Testis (tissue), 2 donors: ENCODE data around the gene PCDHA3.

ENCODE experiments used
- POLR2A ChIP-seq: fragments of 450-650 bp; IDR thresholded peaks from one replicate; pipeline ENCODE4 v1.6.1; 2017; ENCODE audit warnings: antibody characterized with exemption, mild to moderate bottlenecking, moderate library complexity
- TF ChIP-seq, protein P1 (sequence below), 3 experiments: fragments of 450-650 bp in 2 of 3; fragments of 200-600 bp in 1 of 3; sonication (generic) in 1 of 3; IDR thresholded peaks; one replicate each; pipeline ENCODE4 v1.5.1; 2016 to 2019; ENCODE audit warnings: antibody characterized with exemption in 3 of 3, mild to moderate bottlenecking in 2 of 3, moderate library complexity in 1 of 3

DNA sequence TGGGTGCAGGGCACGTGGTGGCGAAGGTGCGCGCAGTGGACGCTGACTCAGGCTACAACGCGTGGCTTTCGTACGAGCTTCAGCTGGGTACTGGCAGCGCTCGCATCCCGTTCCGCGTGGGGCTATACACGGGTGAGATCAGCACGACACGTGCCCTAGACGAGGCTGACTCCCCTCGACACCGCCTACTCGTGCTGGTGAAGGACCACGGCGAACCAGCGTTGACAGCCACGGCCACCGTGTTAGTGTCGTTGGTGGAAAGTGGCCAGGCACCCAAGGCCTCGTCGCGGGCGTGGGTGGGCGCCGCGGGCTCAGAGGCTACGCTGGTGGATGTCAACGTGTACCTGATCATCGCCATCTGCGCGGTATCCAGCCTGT lies 4.2 kb upstream of the PCDHA3 start:
- no peak for TF ChIP-seq POLR2A
- TF ChIP-seq, protein P1, sequence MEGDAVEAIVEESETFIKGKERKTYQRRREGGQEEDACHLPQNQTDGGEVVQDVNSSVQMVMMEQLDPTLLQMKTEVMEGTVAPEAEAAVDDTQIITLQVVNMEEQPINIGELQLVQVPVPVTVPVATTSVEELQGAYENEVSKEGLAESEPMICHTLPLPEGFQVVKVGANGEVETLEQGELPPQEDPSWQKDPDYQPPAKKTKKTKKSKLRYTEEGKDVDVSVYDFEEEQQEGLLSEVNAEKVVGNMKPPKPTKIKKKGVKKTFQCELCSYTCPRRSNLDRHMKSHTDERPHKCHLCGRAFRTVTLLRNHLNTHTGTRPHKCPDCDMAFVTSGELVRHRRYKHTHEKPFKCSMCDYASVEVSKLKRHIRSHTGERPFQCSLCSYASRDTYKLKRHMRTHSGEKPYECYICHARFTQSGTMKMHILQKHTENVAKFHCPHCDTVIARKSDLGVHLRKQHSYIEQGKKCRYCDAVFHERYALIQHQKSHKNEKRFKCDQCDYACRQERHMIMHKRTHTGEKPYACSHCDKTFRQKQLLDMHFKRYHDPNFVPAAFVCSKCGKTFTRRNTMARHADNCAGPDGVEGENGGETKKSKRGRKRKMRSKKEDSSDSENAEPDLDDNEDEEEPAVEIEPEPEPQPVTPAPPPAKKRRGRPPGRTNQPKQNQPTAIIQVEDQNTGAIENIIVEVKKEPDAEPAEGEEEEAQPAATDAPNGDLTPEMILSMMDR (IDR thresholded peaks at IDR 0.05) = no peak
